Keratinocyte (primary cell): Measurements from ENCODE around the gene RAB11A. TPM values are rescaled to one million over a fixed set of nuclear protein-coding genes. Genes with fewer than 3 reads are reported as not detected.

ENCODE experiments used
- DNase-seq: peaks from one replicate; pipeline ENCODE4 v3.0.0-alpha.2; 2011; ENCODE audit warnings: low read depth, missing footprints, low spot score
- FAIRE-seq: peaks from 2 replicates; lab custom pipeline; 2011; peaks lifted over from hg19 to GRCh38; lab: Jason Lieb, UNC
- H2AFZ ChIP-seq: 2 replicates; pipeline ENCODE4 v1.6.0; 2012; ENCODE audit warnings: low read length, control low read depth, inconsistent platforms; ENCODE audit not compliant: control insufficient read depth
- H3K27ac ChIP-seq: 2 replicates; pipeline ENCODE4 v1.5.1; 2011; ENCODE audit warnings: low read length; ENCODE audit not compliant: control insufficient read depth, insufficient read depth
- H3K27me3 ChIP-seq: 3 replicates; pipeline ENCODE4 v1.6.0; 2011; ENCODE audit warnings: low read length; ENCODE audit not compliant: control insufficient read depth, insufficient read depth; ENCODE audit errors: extremely low read depth
- H3K36me3 ChIP-seq, 2 experiments: 2 replicates in 1 of 2; 3 replicates in 1 of 2; pipeline ENCODE4 v1.5.1; 2011; ENCODE audit warnings: low read length in 2 of 2, mild to moderate bottlenecking in 1 of 2; ENCODE audit not compliant: control insufficient read depth in 2 of 2, insufficient read depth in 2 of 2; ENCODE audit errors: extremely low read depth in 1 of 2
- H3K4me1 ChIP-seq: 3 replicates; pipeline ENCODE4 v1.5.1; 2011; ENCODE audit warnings: low read length; ENCODE audit not compliant: control insufficient read depth, insufficient read depth; ENCODE audit errors: extremely low read depth
- H3K4me2 ChIP-seq: 3 replicates; pipeline ENCODE4 v1.6.0; 2011; ENCODE audit warnings: low read depth, low read length; ENCODE audit not compliant: control insufficient read depth, insufficient read depth; ENCODE audit errors: extremely low read depth
- H3K4me3 ChIP-seq, 3 experiments: fragments of 200-600 bp in 1 of 3; sonication (generic) in 1 of 3; 2 replicates in 2 of 3; 3 replicates in 1 of 3; pipeline ENCODE4 v1.5.1; 2011 to 2016; ENCODE audit warnings: low read length in 3 of 3, mild to moderate bottlenecking in 3 of 3, control low read depth in 2 of 3, inconsistent platforms in 1 of 3, low read depth in 1 of 3, mixed read lengths in 1 of 3, mixed run types in 1 of 3, moderate library complexity in 1 of 3; ENCODE audit not compliant: control insufficient read depth in 2 of 3, insufficient read depth in 2 of 3; ENCODE audit errors: extremely low read depth in 1 of 3
- H3K79me2 ChIP-seq: 2 replicates; pipeline ENCODE4 v1.6.0; 2012; ENCODE audit warnings: low read length; ENCODE audit not compliant: control insufficient read depth, insufficient read depth
- H3K9ac ChIP-seq: 3 replicates; pipeline ENCODE4 v1.6.0; 2011; ENCODE audit warnings: low read length; ENCODE audit not compliant: control insufficient read depth, insufficient read depth; ENCODE audit errors: extremely low read depth
- H3K9me1 ChIP-seq: 3 replicates; pipeline ENCODE4 v1.6.0; 2011; ENCODE audit warnings: low read length; ENCODE audit not compliant: control insufficient read depth, insufficient read depth; ENCODE audit errors: extremely low read depth
- H3K9me3 ChIP-seq: 2 replicates; pipeline ENCODE4 v1.5.1; 2012; ENCODE audit warnings: low read depth, low read length; ENCODE audit not compliant: control insufficient read depth
- H4K20me1 ChIP-seq: 3 replicates; pipeline ENCODE4 v1.6.0; 2011; ENCODE audit warnings: low read length; ENCODE audit not compliant: control insufficient read depth, insufficient read depth; ENCODE audit errors: extremely low read depth
- EZH2 ChIP-seq: IDR thresholded peaks from one replicate; pipeline ENCODE4 v1.6.1; 2012; ENCODE audit warnings: inconsistent platforms, mild to moderate bottlenecking, low read length, moderate library complexity
- dilution Hi-C: fragments of 300-500 bp; cut with MboI; formaldehyde crosslinking; loops from one replicate; pipeline ENCODE4 v1.7.0; 2020; ENCODE audit warnings: low sequenced_read_pairs; ENCODE audit not compliant: extremely low pct_ligation_motif_present
- polyA plus RNA-seq, 5 experiments: library from polyadenylated mRNA; depleted of rRNA in 3 of 5; stranded (reverse) in 3 of 5; stranded (forward) in 1 of 5; unstranded in 1 of 5; fragments of >200 nt; gene quantifications; 1 replicate in 1 of 5; 2 replicates in 3 of 5; 3 replicates in 1 of 5; pipeline versions ENCODE4 v1.2.1 to v1.2.3, GENCODE V29; 2011 to 2012; ENCODE audit warnings: missing spikeins in 2 of 5, low read depth in 1 of 5, low replicate concordance in 1 of 5
- TF ChIP-seq, protein P1 (sequence below), 3 experiments: IDR thresholded peaks in 1 of 3; conservative IDR thresholded peaks in 1 of 3; optimal IDR thresholded peaks in 1 of 3; 2 replicates in 2 of 3; 3 replicates in 1 of 3; pipeline versions ENCODE3 to v1.5.1; 2011; ENCODE audit warnings: low read length in 3 of 3, mild to moderate bottlenecking in 3 of 3, moderate library complexity in 2 of 3, control low read depth in 1 of 3, inconsistent platforms in 1 of 3; ENCODE audit not compliant: insufficient read depth in 2 of 3; ENCODE audit errors: extremely low read depth in 1 of 3

RAB11A gene
- polyA plus RNA-seq, 1 donor (not counting 4 experiments of a cell fraction or from before 2014, with no cell fraction given) = 537 TPM

DNA sequence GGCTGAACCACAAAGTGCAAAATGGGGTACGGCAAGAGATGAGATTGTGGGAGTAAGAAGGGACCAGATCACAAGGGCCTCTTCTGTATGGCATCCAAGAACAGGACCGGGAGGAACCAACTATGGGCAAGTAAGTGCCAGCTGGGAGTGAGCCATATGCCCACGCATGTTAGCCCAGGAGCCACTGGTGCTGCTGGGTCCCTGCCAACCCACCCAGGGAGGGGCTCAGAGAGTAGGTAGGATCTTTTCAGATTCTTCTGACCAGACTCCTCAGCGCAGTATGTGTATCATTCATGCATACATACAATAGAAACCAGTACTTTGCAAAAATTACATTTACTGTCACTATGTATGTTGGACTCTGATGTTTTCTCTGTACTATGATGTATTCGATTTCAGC lies 54.0 kb downstream of the RAB11A start:
- H3K27me3 ChIP-seq = no peaks in the 10 kb centered on the region
- H4K20me1 ChIP-seq = no peaks in the 10 kb centered on the region
- no peaks in the 10 kb centered on the region for H3K9me1 ChIP-seq
- dilution Hi-C loops = no loop called here
- no peaks in the 10 kb centered on the region for H3K4me1 ChIP-seq
- H3K79me2 ChIP-seq = no peaks in the 10 kb centered on the region
- FAIRE-seq = no peak
- H2AFZ ChIP-seq = no peak overlapping the region
- TF ChIP-seq EZH2 = no peak
- TF ChIP-seq, protein P1, sequence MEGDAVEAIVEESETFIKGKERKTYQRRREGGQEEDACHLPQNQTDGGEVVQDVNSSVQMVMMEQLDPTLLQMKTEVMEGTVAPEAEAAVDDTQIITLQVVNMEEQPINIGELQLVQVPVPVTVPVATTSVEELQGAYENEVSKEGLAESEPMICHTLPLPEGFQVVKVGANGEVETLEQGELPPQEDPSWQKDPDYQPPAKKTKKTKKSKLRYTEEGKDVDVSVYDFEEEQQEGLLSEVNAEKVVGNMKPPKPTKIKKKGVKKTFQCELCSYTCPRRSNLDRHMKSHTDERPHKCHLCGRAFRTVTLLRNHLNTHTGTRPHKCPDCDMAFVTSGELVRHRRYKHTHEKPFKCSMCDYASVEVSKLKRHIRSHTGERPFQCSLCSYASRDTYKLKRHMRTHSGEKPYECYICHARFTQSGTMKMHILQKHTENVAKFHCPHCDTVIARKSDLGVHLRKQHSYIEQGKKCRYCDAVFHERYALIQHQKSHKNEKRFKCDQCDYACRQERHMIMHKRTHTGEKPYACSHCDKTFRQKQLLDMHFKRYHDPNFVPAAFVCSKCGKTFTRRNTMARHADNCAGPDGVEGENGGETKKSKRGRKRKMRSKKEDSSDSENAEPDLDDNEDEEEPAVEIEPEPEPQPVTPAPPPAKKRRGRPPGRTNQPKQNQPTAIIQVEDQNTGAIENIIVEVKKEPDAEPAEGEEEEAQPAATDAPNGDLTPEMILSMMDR (optimal IDR thresholded peaks at IDR 0.05 in 1 of 3, IDR thresholded peaks at IDR 0.05 in 1 of 3, conservative IDR thresholded peaks at IDR 0.05 in 1 of 3; ENCODE audit: extremely low read depth in 1 of 3, insufficient read depth in 2 of 3, low read length in 3 of 3) = no peak
- H3K4me3 ChIP-seq = no peak overlapping the region
- DNase-seq = no peak
- H3K27ac ChIP-seq = no peak overlapping the region
- no peak overlapping the region for H3K9ac ChIP-seq
- peaks cover 0 to 4% of the 10 kb centered on the region in 2 experiments for H3K36me3 ChIP-seq
- no peaks in the 10 kb centered on the region for H3K9me3 ChIP-seq
- no peak overlapping the region for H3K4me2 ChIP-seq

DNA sequence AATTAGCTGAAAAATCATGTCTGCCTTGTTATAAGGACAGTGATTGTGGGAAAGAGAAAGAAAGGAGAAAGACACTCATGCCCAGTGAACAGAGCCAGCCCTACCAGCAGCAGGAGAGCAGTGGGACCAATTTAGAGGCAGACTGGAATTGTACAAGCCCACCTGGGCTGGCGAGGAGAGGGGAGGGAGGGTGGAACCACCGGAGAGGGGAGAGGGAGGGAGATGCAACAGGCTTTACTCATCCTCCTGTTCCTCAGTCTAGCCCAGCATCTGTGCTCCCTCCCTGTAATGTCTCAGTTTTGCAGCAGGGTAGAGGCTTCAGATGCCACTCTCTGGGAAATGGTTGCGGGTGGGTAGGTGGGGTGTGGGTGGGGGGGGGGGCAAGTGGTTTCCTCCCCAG lies 54.7 kb downstream of the RAB11A start:
- H3K4me3 ChIP-seq = no peak overlapping the region
- FAIRE-seq = no peak
- H3K9ac ChIP-seq = no peak overlapping the region
- H3K27me3 ChIP-seq = no peaks in the 10 kb centered on the region
- H4K20me1 ChIP-seq = no peaks in the 10 kb centered on the region
- DNase-seq = no peak
- no peak overlapping the region for H3K4me2 ChIP-seq
- peaks cover 0 to 1% of the 10 kb centered on the region in 2 experiments for H3K36me3 ChIP-seq
- no peak overlapping the region for H3K27ac ChIP-seq
- no peaks in the 10 kb centered on the region for H3K4me1 ChIP-seq
- no peaks in the 10 kb centered on the region for H3K9me3 ChIP-seq
- H2AFZ ChIP-seq = no peak overlapping the region
- H3K9me1 ChIP-seq = no peaks in the 10 kb centered on the region
- H3K79me2 ChIP-seq = no peaks in the 10 kb centered on the region
- dilution Hi-C loops = no loop called here
- no peak for TF ChIP-seq EZH2
- TF ChIP-seq, protein P1 (optimal IDR thresholded peaks at IDR 0.05 in 1 of 3, IDR thresholded peaks at IDR 0.05 in 1 of 3, conservative IDR thresholded peaks at IDR 0.05 in 1 of 3; ENCODE audit: extremely low read depth in 1 of 3, insufficient read depth in 2 of 3, low read length in 3 of 3) = no peak
